NOMO-1 treated with DMSO at 0.1 percent for 48 hours (cell line): ENCODE data around the gene EIF2AK3.
"Not testable (repeated sequence)": the region's sequence is repeated elsewhere in the genome, so short reads cannot be mapped to it uniquely, and the experiment has no call there.

Source experiments
- DNase-seq: peaks from one replicate; lab custom pipeline; 2025; ENCODE audit not compliant: unreplicated experiment; lab: John Stamatoyannopoulos, UW

The EIF2AK3 gene

GRCh38 chr2:88637464-88637863, 10.2 kb upstream of the EIF2AK3 start:
- no peak for DNase-seq

GRCh38 chr2:88636026-88636425, 8.8 kb upstream of the EIF2AK3 start:
- DNase-seq, result no peak

GRCh38 chr2:88632569-88632968, 5.3 kb upstream of the EIF2AK3 start:
- no peak for DNase-seq

- DNase-seq, result no peak
Measured at GRCh38 chr2:88628571-88628939, 1.3 kb upstream of the EIF2AK3 start.

GRCh38 chr2:88627856-88628570, 749 bp upstream of the EIF2AK3 start:
- peak; percentile 93 for DNase-seq

GRCh38 chr2:88626171-88627054, 851 bp downstream of the EIF2AK3 start:
- DNase-seq, result no peak

GRCh38 chr2:88624477-88624876, 2.8 kb downstream of the EIF2AK3 start:
- DNase-seq, result no peak

GRCh38 chr2:88623831-88624465, 3.3 kb downstream of the EIF2AK3 start:
- DNase-seq, result not testable (repeated sequence)

GRCh38 chr2:88622307-88622706, 5.0 kb downstream of the EIF2AK3 start:
- no peak for DNase-seq

GRCh38 chr2:88621432-88621831, 5.8 kb downstream of the EIF2AK3 start:
- DNase-seq, result no peak

- no peak for DNase-seq
Measured at GRCh38 chr2:88620015-88620414, 7.2 kb downstream of the EIF2AK3 start.

GRCh38 chr2:88615822-88616221, 11.4 kb downstream of the EIF2AK3 start:
- no peak for DNase-seq

- DNase-seq, result no peak
Measured at GRCh38 chr2:88614497-88615157, 12.6 kb downstream of the EIF2AK3 start.

GRCh38 chr2:88613921-88614320, 13.3 kb downstream of the EIF2AK3 start:
- no peak for DNase-seq

- DNase-seq, result no peak
Measured at GRCh38 chr2:88608184-88608583, 19.1 kb downstream of the EIF2AK3 start.

- DNase-seq, result no peak
Measured at GRCh38 chr2:88607416-88607815, 19.8 kb downstream of the EIF2AK3 start.

- DNase-seq, result no peak
Measured at GRCh38 chr2:88606371-88607030, 20.8 kb downstream of the EIF2AK3 start.

- DNase-seq, result no peak
Measured at GRCh38 chr2:88603146-88603545, 24.1 kb downstream of the EIF2AK3 start.

GRCh38 chr2:88602022-88602421, 25.2 kb downstream of the EIF2AK3 start:
- DNase-seq, result no peak

- DNase-seq, result no peak
Measured at GRCh38 chr2:88601286-88601685, 26.0 kb downstream of the EIF2AK3 start.

GRCh38 chr2:88600038-88600465, 27.2 kb downstream of the EIF2AK3 start:
- peak; percentile 44 for DNase-seq
